GM18505 (cell line): ENCODE results near the gene ITGA2.

Experiments used
- ATAC-seq: cut with Tn5 transposase; IDR thresholded peaks from one replicate; pipeline ENCODE4 v1.9.1; 2021; ENCODE audit not compliant: unreplicated experiment
- POLR2A ChIP-seq: IDR thresholded peaks from 4 replicates; pipeline ENCODE4 v1.6.1; 2011; ENCODE audit warnings: borderline replicate concordance; ENCODE audit not compliant: insufficient read depth, insufficient read length; ENCODE audit errors: extremely low read depth

ITGA2 gene

GRCh38 chr5:53127107-53127506 is 138.0 kb downstream of the ITGA2 start:
- TF ChIP-seq POLR2A: no peak
- ATAC-seq: no peak

- no peak for TF ChIP-seq POLR2A
These were observed 139.3 kb downstream of the ITGA2 start for GRCh38 chr5:53128481-53128880.

GRCh38 chr5:53130266-53130665 is 141.1 kb downstream of the ITGA2 start:
- no peak for TF ChIP-seq POLR2A
- no peak for ATAC-seq

More at GRCh38 chr5:53128481-53128880, 139.3 kb downstream of the ITGA2 start:
- no peak for ATAC-seq

- TF ChIP-seq POLR2A: no peak
- ATAC-seq: no peak
These were observed 143.9 kb downstream of the ITGA2 start for GRCh38 chr5:53133020-53133419.
